Activated CD4-positive, CD25-positive, alpha-beta regulatory T cell treated with anti-CD3 and anti-CD28 coated beads, Interleukin-2, amount 50 U/mL, for 24 hours (primary cell): ENCODE measurements around the gene NBEAL1.
"Not testable (repeated sequence)": the region's sequence is repeated elsewhere in the genome, so short reads cannot be mapped to it uniquely, and the experiment has no call there.

Source experiments
- ATAC-seq, 2 donors: fragments of 150-1000 bp; cut with Tn5 transposase; one replicate each; pipeline ENCODE4 v1.10.0; 2021; ENCODE audit warnings: mild to moderate bottlenecking in 1 of 2, moderate library complexity in 1 of 2

The NBEAL1 gene

GRCh38 chr2:203014456-203015199, at the start of gene NBEAL1:
Gene NBEAL1, plus strand, starts transcription at chr2:203014875. Its CDS starts 1,510 bp downstream, at chr2:203016385.
- ATAC-seq, result peak; percentile 96

- ATAC-seq, result peak; percentile 98 to 99
Observed at GRCh38 chr2:202965810-202966460, 48.7 kb upstream of the NBEAL1 start.

- not testable (repeated sequence) for ATAC-seq
Observed at GRCh38 chr2:202969404-202969803, 45.3 kb upstream of the NBEAL1 start.

GRCh38 chr2:202976809-202977208, 37.9 kb upstream of the NBEAL1 start:
- ATAC-seq, result no peak

- no peak for ATAC-seq
Observed at GRCh38 chr2:202982779-202983491, 31.7 kb upstream of the NBEAL1 start.

- ATAC-seq, result no peak
Observed at GRCh38 chr2:202989749-202990148, 24.9 kb upstream of the NBEAL1 start.

GRCh38 chr2:202990501-202990900, 24.2 kb upstream of the NBEAL1 start:
- ATAC-seq, result no peak

GRCh38 chr2:202997113-202997512, 17.6 kb upstream of the NBEAL1 start:
- not testable (repeated sequence) for ATAC-seq

GRCh38 chr2:203002054-203002821, 12.4 kb upstream of the NBEAL1 start:
- ATAC-seq, result no peak

GRCh38 chr2:203003716-203004115, 11.0 kb upstream of the NBEAL1 start:
- ATAC-seq, result no peak

- ATAC-seq, result no peak
Observed at GRCh38 chr2:203016716-203017115, 2.0 kb downstream of the NBEAL1 start.

- ATAC-seq, result no peak
Observed at GRCh38 chr2:203018181-203018580, 3.5 kb downstream of the NBEAL1 start.

- ATAC-seq, result no peak
Observed at GRCh38 chr2:203019142-203019541, 4.5 kb downstream of the NBEAL1 start.

- no peak for ATAC-seq
Observed at GRCh38 chr2:203021991-203022390, 7.3 kb downstream of the NBEAL1 start.

GRCh38 chr2:203022751-203023150, 8.1 kb downstream of the NBEAL1 start:
- ATAC-seq, result no peak

- no peak for ATAC-seq
Observed at GRCh38 chr2:203025592-203025991, 10.9 kb downstream of the NBEAL1 start.

- no peak for ATAC-seq
Observed at GRCh38 chr2:203030545-203030944, 15.9 kb downstream of the NBEAL1 start.

GRCh38 chr2:203030991-203031390, 16.3 kb downstream of the NBEAL1 start:
- no peak for ATAC-seq

GRCh38 chr2:203033395-203033794, 18.7 kb downstream of the NBEAL1 start:
- no peak for ATAC-seq

GRCh38 chr2:203035879-203036470, 21.3 kb downstream of the NBEAL1 start:
- ATAC-seq, result no peak

GRCh38 chr2:203037026-203037425, 22.4 kb downstream of the NBEAL1 start:
- no peak for ATAC-seq

GRCh38 chr2:203038586-203038985, 23.9 kb downstream of the NBEAL1 start:
- ATAC-seq, result no peak
